ENCODE results near the gene ZDHHC20. TPM values are rescaled to one million over a fixed set of nuclear protein-coding genes. Genes with fewer than 3 reads are reported as not detected.
A peak's percentile ranks its signal among the peaks of the same experiment; 100 is the strongest.

The ZDHHC20 gene
- total RNA-seq, 4 donors from 2014 or later: 65.5 to 128 (median 84.4) TPM

GRCh38 chr13:21466527-21466926 lies 7.4 kb upstream of the ZDHHC20 start:
- no peak overlapping the region for H3K4me3 ChIP-seq (ENCODE audit: low read depth, poor library complexity, severe bottlenecking)
- no peak for TF ChIP-seq POLR2A (IDR thresholded peaks at IDR 0.05)
- TF ChIP-seq, protein P1, sequence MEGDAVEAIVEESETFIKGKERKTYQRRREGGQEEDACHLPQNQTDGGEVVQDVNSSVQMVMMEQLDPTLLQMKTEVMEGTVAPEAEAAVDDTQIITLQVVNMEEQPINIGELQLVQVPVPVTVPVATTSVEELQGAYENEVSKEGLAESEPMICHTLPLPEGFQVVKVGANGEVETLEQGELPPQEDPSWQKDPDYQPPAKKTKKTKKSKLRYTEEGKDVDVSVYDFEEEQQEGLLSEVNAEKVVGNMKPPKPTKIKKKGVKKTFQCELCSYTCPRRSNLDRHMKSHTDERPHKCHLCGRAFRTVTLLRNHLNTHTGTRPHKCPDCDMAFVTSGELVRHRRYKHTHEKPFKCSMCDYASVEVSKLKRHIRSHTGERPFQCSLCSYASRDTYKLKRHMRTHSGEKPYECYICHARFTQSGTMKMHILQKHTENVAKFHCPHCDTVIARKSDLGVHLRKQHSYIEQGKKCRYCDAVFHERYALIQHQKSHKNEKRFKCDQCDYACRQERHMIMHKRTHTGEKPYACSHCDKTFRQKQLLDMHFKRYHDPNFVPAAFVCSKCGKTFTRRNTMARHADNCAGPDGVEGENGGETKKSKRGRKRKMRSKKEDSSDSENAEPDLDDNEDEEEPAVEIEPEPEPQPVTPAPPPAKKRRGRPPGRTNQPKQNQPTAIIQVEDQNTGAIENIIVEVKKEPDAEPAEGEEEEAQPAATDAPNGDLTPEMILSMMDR (IDR thresholded peaks at IDR 0.05): no peak
- 67 to 69% methylated on average over 7 of the region's 7 CpGs for WGBS, 2 donors
- DNase-seq (ENCODE audit: low spot score in 2 of 2): no peak
- intact Hi-C loops (cut with DNase I; ENCODE audit: low total_unique reads): no loop called here

GRCh38 chr13:21465710-21466160 lies 6.6 kb upstream of the ZDHHC20 start:
- H3K4me3 ChIP-seq (ENCODE audit: low read depth, poor library complexity, severe bottlenecking): no peak overlapping the region
- 66% methylated on average over 9 of the region's 9 CpGs for WGBS, 2 donors
- no peak for DNase-seq (ENCODE audit: low spot score in 2 of 2)
- intact Hi-C loops (cut with DNase I; ENCODE audit: low total_unique reads): no loop called here
- TF ChIP-seq, protein P1 (IDR thresholded peaks at IDR 0.05): no peak
- TF ChIP-seq POLR2A (IDR thresholded peaks at IDR 0.05): no peak

DNA sequence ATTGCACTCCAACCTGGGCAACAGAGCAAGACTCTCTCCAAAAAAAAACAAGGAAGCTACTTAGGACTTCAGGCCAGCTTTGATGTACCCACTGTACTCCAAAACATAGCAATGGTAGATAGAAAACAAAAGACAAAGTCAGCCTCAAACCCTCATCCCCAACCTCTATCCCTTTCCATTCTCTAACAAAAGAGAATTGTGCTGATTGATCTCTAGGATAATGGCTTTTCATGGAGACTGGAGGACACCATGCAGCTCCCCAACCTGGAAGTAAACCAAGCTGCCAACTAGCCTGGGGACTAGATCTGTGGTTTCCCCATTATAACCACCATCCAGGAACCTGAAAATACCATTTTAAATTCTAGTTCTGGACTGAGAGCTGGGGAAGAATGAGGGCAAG lies 4.3 kb upstream of the ZDHHC20 start:
- no peak for DNase-seq (ENCODE audit: low spot score in 2 of 2)
- H3K4me3 ChIP-seq (ENCODE audit: low read depth, poor library complexity, severe bottlenecking): no peak overlapping the region
- intact Hi-C loops (cut with DNase I; ENCODE audit: low total_unique reads): no loop called here
- TF ChIP-seq POLR2A (IDR thresholded peaks at IDR 0.05): no peak
- TF ChIP-seq, protein P1 (IDR thresholded peaks at IDR 0.05): no peak

DNA sequence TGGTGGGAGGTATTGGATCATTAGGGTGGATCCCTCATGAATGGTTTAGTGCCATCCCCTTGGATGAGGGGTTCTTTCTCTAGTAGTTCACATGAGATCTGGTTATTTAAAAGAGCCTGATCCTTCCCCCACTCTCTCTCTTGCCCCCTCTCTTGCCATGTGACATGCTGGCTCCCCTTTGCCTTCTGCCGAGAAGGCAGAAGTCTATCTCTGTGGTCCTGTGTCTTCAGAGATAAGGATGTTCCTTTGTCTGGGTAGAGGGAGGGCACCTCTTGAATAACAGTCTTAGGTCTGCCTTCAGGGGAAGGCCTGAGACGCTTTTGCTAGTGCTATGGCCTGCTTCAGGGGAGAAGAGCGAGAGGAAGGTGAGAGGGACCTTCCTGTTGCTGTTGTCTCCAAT lies 2.0 kb upstream of the ZDHHC20 start:
- no peak overlapping the region for H3K4me3 ChIP-seq (ENCODE audit: low read depth, poor library complexity, severe bottlenecking)
- TF ChIP-seq, protein P1 (IDR thresholded peaks at IDR 0.05): no peak
- no peak for TF ChIP-seq POLR2A (IDR thresholded peaks at IDR 0.05)
- intact Hi-C loops (cut with DNase I; ENCODE audit: low total_unique reads): no loop called here
- DNase-seq (ENCODE audit: low spot score in 2 of 2): no peak
- WGBS, 2 donors: 75 to 78% methylated on average over 3 of the region's 3 CpGs

GRCh38 chr13:21458451-21458812 lies 671 bp downstream of the ZDHHC20 start:
- 0% methylated on average over 16 of the region's 16 CpGs for WGBS, 2 donors
- peak overlapping the region; percentile 90 for H3K4me3 ChIP-seq (ENCODE audit: low read depth, poor library complexity, severe bottlenecking)
- TF ChIP-seq, protein P1 (IDR thresholded peaks at IDR 0.05): no peak
- no peak for TF ChIP-seq POLR2A (IDR thresholded peaks at IDR 0.05)
- intact Hi-C loops (cut with DNase I; ENCODE audit: low total_unique reads): no loop called here
- peak in 1 of 2 donors; percentile 36 for DNase-seq (ENCODE audit: low spot score in 2 of 2)

DNA sequence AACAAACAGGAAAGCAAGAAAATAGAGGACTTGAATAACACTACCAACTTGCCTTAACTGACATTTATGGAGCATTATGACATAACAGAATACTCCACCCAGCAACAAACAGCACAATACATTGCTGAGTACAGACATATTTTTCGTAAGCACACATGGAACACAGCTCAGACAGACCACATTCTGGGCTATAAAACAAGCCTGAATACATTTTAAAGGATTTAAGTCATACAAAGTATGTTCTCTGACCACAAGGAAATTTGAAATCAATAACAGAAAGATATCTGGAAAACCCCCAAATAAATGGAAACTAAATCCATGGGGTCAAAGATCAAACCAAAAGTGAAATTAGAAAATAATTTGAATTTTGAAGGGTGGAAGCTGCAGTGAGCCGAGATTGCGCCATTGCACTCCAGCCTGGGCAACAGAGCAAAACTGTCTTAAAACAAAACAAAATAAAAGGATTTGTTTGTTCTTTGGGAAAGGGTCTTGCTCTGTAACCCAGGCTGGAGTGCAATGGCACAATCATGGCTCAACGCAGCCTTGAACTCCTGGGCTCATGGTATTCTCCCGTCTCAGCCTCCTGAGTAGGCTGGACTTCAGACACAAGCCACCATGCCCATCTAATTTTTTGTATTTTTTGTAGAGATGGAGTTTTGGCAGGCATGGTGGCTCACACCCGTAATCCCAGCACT lies 5.6 kb downstream of the ZDHHC20 start:
- no peak overlapping the region for H3K4me3 ChIP-seq (ENCODE audit: low read depth, poor library complexity, severe bottlenecking)
- intact Hi-C loops (cut with DNase I; ENCODE audit: low total_unique reads): no loop called here
- WGBS, 2 donors: 79 to 86% methylated on average over 6 of the region's 6 CpGs
- no peak for TF ChIP-seq POLR2A (IDR thresholded peaks at IDR 0.05)
- TF ChIP-seq, protein P1 (IDR thresholded peaks at IDR 0.05): no peak
- DNase-seq (ENCODE audit: low spot score in 2 of 2): no peak

All from lower leg skin (tissue), 4 donors.